ENCODE measurements around the gene TRA2A. TPM values are rescaled to one million over a fixed set of nuclear protein-coding genes. Genes with fewer than 3 reads are reported as not detected.
"Not testable (repeated sequence)": the region's sequence is repeated elsewhere in the genome, so short reads cannot be mapped to it uniquely, and the experiment has no call there.

The TRA2A gene
- total RNA-seq, 1 donor from 2014 or later = 103 TPM

DNA sequence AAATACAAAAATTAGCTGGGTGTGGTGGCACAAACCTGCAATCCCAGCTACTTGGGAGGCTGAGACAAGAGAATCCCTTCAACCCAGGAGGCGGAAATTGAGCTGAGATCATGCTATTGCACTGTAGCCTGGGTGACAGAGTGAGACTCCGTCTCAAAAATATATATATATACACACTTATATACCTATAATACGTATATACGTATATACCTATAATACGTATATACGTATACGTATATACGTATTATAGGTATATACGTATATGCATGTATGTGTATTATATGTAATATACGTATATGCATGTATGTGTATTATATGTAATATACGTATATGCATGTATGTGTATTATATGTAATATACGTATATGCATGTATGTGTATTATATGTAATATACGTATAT is 43.1 kb downstream of the TRA2A start:
- H3K36me3 Mint-ChIP-seq (ENCODE audit: low read depth); H3K27ac Mint-ChIP-seq; H3K9me3 Mint-ChIP-seq; intact Hi-C loops (cut with micrococcal nuclease); H3K4me3 Mint-ChIP-seq; DNase-seq (ENCODE audit: low spot score); H3K27me3 Mint-ChIP-seq (ENCODE audit: insufficient read depth); H3K4me1 Mint-ChIP-seq (ENCODE audit: low read depth): not testable (repeated sequence)

DNA sequence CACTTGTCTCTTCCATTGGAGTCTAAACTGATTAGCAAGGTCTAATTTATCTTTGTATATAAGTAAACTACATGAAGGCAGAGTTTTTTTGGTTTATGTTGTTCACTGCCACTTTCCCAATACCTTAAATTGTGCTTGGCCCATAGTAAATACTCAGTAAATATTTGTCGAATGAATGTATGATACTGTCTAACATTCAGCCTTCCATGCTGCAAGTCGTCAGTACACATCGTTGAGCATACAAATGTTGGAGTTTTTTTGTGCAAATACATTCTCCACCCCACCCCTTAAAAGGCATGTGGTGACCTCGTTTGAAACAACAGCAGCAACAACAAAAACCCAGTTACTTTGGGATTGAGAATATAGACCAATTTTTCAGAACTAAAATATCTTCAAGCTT is 44.1 kb downstream of the TRA2A start:
- peaks cover 2% of the 10 kb centered on the region for H3K27me3 Mint-ChIP-seq (ENCODE audit: insufficient read depth)
- no peak overlapping the region for H3K27ac Mint-ChIP-seq
- H3K4me1 Mint-ChIP-seq (ENCODE audit: low read depth) = peaks cover 4% of the 10 kb centered on the region
- no peak for DNase-seq (ENCODE audit: low spot score)
- peaks cover 3% of the 10 kb centered on the region for H3K36me3 Mint-ChIP-seq (ENCODE audit: low read depth)
- intact Hi-C loops (cut with micrococcal nuclease) = no loop called here
- H3K9me3 Mint-ChIP-seq = no peaks in the 10 kb centered on the region
- no peak overlapping the region for H3K4me3 Mint-ChIP-seq

DNA sequence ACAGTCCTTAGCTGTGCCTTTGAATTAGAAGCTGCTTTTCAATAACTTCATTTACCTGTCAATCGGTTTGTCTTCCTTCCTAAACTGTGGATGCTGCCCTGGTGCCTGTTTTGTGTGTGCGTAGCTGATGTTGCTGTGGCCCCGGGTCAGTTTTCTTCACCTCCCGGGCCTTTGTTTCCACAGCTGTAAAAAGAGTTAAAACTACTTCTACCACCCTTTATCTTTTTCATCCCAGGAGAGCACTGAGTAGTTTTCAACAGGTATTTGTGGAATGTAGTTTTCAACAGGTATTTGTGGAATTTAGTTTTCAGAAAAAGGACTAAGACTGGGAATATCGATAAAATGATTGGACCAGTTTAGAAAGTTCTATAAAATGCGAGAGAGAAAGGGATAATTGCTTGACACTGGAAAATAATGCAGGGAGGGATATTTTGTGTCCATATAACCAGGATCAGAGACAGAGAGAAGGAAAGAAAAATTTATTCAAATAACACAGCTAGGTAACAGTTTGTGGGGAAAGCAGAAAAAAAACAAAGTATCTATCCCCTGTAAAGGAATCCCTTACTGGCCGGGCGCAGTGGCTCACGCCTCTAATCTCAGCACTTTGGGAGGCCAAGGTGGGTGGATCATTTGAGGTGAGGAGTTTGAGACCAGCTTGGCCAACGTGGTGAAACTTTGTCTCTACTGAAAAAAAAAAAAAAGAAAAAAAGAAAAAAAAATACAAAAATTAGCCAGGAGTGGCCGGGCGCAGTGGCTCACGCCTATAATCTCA is 45.6 kb downstream of the TRA2A start:
- Mint-ChIP-seq H3K36me3 (ENCODE audit: low read depth) (peaks cover 3% of the 10 kb centered on the region), H3K9me3 (no peaks in the 10 kb centered on the region), H3K4me1 (ENCODE audit: low read depth) (peaks cover 4% of the 10 kb centered on the region), H3K27me3 (ENCODE audit: insufficient read depth) (peaks cover 12% of the 10 kb centered on the region), H3K27ac (no peak overlapping the region), H3K4me3 (no peak overlapping the region)
- intact Hi-C loops (cut with micrococcal nuclease) = no loop called here
- no peak for DNase-seq (ENCODE audit: low spot score)

DNA sequence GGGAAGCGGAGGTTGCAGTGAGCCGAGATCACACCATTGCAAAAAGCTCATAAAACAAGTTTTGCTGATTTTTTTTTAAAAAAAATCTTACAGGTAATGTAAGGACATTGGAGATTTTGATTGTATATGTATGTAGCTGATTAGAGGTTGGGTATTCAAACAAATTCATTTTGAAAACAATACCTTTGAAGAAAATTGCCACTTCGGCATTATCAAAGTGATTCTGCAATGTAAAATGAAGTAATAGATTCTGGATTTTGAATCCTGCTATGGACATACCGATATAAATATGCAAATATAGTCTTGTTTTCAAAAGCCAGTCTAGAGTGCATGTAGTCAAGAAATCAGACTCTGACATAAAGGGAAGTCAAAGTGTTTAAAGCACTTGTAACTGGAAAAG is 49.1 kb downstream of the TRA2A start:
- Mint-ChIP-seq H3K4me1 (ENCODE audit: low read depth) (no peaks in the 10 kb centered on the region), H3K27ac (no peak overlapping the region), H3K4me3 (no peak overlapping the region), H3K9me3 (no peaks in the 10 kb centered on the region), H3K27me3 (ENCODE audit: insufficient read depth) (peaks cover 30% of the 10 kb centered on the region), H3K36me3 (ENCODE audit: low read depth) (no peaks in the 10 kb centered on the region)
- DNase-seq (ENCODE audit: low spot score) = no peak
- intact Hi-C loops (cut with micrococcal nuclease) = no loop called here

DNA sequence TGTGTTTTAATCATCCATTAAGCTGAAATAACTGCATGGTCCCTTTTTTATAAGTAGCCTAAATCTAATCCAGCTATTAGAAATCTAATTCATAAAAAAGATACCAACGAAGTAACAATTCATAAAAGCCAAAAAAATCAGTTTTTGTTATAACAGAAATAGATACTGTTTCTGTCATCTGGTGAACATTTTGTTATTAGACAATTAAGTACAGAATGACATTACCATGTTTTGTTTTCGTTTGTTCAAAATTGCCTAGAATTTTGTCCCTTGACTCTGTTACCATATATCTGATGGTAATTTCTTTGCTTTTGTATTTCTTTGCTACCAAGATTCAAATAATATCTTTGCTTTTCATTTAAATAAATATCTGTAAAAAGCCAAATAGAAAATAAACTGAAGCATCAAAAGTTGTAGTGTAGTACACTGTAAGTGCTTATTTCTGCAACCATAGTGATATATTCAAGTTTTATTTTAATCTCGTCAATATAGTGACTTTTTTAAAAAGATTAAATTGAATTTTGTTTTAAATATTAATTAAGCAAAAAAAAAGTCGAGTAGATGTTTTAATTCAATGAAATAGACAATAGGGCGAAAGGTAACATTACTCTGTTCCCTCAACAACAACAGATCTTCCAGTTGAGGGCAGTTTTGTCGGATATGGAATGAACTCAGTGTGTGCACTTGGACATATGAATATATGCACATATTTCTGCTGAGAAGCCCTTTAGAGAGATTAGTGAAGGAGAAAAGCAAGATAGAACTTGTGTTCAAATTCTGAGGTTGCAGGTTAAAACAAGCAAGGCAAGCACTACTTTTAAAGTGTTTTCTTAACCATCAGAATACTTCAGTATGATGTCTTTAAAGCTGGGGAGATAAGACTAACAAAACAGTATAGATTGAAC is 53.6 kb downstream of the TRA2A start:
- Mint-ChIP-seq H3K36me3 (ENCODE audit: low read depth) (no peaks in the 10 kb centered on the region), H3K4me1 (ENCODE audit: low read depth) (peaks cover 13% of the 10 kb centered on the region), H3K9me3 (no peaks in the 10 kb centered on the region), H3K27ac (no peak overlapping the region), H3K27me3 (ENCODE audit: insufficient read depth) (peaks cover 61% of the 10 kb centered on the region), H3K4me3 (no peak overlapping the region)
- intact Hi-C loops (cut with micrococcal nuclease) = loop anchor here (10.0 kb wide), 1 partner anchor 653 kb away; the partner anchor contains the start of gene TOMM7
- no peak for DNase-seq (ENCODE audit: low spot score)

DNA sequence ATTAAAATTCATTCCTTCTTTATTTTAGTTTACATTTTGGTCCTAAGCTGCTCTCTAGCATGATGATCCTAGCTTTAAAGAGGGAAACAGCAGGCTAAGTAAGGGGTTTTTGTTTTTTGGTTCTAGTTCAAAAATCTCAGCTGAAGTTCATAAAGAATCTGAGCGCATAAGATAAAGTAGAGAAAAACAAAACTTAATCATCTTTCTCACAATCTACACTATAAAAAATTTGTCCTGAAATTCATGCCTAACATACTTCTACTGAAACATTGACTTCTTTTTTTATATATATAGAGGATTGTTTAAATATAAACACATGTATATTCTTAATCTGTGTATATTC is 54.7 kb downstream of the TRA2A start:
- H3K9me3 Mint-ChIP-seq = no peaks in the 10 kb centered on the region
- no peaks in the 10 kb centered on the region for H3K36me3 Mint-ChIP-seq (ENCODE audit: low read depth)
- no peak overlapping the region for H3K4me3 Mint-ChIP-seq
- no peak overlapping the region for H3K27ac Mint-ChIP-seq
- DNase-seq (ENCODE audit: low spot score) = no peak
- peaks cover 19% of the 10 kb centered on the region for H3K4me1 Mint-ChIP-seq (ENCODE audit: low read depth)
- H3K27me3 Mint-ChIP-seq (ENCODE audit: insufficient read depth) = peaks cover 61% of the 10 kb centered on the region
- intact Hi-C loops (cut with micrococcal nuclease) = loop anchor here (10.0 kb wide), 1 partner anchor 652 kb away; the partner anchor contains the start of gene TOMM7

DNA sequence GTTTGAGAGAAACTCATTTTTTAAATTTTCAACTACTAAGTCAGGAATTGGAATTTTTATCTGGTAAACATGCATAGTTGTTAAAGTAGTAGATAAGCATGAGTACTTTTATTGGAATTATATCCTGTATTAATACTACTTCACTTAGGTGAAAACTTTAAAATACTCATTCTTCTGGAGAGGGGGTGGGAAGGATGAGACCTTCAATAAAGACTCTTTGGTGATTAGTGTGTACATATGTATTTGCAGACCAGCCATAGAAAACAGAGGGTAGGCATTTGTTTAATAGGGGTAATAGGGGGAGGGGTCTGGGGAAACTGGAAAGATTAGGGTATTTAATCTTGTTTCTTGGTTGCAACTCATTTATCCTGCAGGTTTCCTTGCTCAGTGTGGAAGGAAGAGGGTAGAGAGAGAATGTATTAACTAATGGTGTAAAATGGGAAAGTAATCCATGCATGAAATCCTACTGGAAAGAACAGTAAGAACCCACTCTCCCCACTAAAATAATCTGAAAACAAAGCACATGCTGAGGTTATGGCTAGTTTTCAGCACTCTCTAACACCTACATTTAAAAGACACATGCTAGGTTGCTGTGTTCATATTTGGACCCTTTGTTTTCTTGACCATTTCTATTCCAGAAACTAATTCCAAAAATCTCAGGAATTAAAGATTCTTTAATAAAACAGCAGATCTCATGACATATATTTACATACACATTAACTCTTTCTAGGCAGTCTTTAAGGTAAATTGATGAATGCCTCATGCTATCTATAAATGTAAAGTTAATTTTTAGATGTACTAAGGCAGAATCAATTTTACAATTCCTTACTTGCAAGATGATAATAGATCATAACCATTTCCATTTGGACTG is 55.3 kb downstream of the TRA2A start:
- no peaks in the 10 kb centered on the region for H3K36me3 Mint-ChIP-seq (ENCODE audit: low read depth)

DNA sequence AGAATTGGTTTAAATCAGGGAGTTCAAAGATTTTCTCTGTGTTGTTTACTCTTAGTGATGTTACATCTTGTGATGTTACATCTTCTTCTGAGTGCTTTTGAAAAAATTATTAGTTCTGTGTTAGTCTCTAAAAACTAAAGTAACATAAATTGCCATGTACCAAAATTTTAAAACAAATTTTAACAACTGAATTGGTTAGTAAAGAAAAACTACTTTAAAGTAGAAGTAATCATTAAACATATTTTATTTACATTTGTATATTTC is 56.3 kb downstream of the TRA2A start:
- Mint-ChIP-seq H3K4me1 (ENCODE audit: low read depth) (peaks cover 32% of the 10 kb centered on the region), H3K27ac (no peak overlapping the region), H3K27me3 (ENCODE audit: insufficient read depth) (peaks cover 65% of the 10 kb centered on the region), H3K36me3 (ENCODE audit: low read depth) (no peaks in the 10 kb centered on the region), H3K4me3 (no peak overlapping the region), H3K9me3 (no peaks in the 10 kb centered on the region)
- DNase-seq (ENCODE audit: low spot score) = no peak
- intact Hi-C loops (cut with micrococcal nuclease) = loop anchor here (1.0 to 10.0 kb wide), 5 partner anchors 8 to 651 kb away; partner anchors contain the start of genes CCDC126 and TOMM7

More for the DNA sequence above, 55.3 kb downstream of the TRA2A start:
- DNase-seq (ENCODE audit: low spot score) = no peak
- Mint-ChIP-seq H3K27ac (no peak overlapping the region), H3K9me3 (no peaks in the 10 kb centered on the region), H3K4me3 (no peak overlapping the region), H3K27me3 (ENCODE audit: insufficient read depth) (peaks cover 65% of the 10 kb centered on the region), H3K4me1 (ENCODE audit: low read depth) (peaks cover 25% of the 10 kb centered on the region)
- intact Hi-C loops (cut with micrococcal nuclease) = loop anchor here (10.0 kb wide), 1 partner anchor 652 kb away; the partner anchor contains the start of gene TOMM7

DNA sequence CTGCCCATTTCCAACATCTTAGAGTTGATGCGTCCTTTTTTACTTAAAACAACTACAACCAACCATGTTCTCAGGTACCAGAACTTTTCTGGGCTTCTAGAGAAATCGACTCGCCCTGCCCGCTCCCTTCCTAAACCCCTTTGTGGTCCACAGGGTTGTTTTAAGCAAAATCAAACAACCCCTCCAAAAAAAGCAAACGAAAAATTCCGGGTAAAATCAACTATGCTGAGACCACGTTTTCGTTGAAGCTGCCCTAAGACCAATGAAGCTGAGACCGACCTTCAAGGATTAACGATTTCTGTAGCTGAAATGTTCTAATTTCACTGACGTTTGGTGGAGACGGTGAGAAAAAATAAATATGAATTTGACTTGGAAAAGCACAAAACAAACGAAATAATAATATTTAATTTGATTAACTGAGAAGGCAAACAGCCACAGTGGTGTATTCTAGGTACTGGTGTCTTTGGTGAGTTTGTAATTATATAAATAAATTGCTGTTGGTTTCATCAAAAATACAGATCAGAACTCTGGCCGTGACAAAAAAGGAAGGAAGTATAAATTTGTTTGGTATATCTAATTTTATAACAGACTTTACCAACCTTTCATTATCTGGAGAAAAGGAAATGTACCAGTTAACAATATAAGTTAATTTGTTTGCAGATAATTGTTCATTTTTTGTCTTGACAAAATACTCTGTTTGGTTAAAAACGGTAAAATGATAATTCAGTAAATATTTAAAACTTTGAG is 56.8 kb downstream of the TRA2A start:
- DNase-seq (ENCODE audit: low spot score) = no peak
- H3K4me3 Mint-ChIP-seq = peak overlapping the region; percentile 83
- intact Hi-C loops (cut with micrococcal nuclease) = loop anchor here (1.0 to 10.0 kb wide), 9 partner anchors 8 to 650 kb away; partner anchors contain the start of genes CCDC126, HYCC1, MALSU1 and TOMM7
- H3K27me3 Mint-ChIP-seq (ENCODE audit: insufficient read depth) = peaks cover 64% of the 10 kb centered on the region
- H3K4me1 Mint-ChIP-seq (ENCODE audit: low read depth) = peaks cover 37% of the 10 kb centered on the region
- no peaks in the 10 kb centered on the region for H3K36me3 Mint-ChIP-seq (ENCODE audit: low read depth)
- H3K27ac Mint-ChIP-seq = peak overlapping the region; percentile 57
- no peaks in the 10 kb centered on the region for H3K9me3 Mint-ChIP-seq

DNA sequence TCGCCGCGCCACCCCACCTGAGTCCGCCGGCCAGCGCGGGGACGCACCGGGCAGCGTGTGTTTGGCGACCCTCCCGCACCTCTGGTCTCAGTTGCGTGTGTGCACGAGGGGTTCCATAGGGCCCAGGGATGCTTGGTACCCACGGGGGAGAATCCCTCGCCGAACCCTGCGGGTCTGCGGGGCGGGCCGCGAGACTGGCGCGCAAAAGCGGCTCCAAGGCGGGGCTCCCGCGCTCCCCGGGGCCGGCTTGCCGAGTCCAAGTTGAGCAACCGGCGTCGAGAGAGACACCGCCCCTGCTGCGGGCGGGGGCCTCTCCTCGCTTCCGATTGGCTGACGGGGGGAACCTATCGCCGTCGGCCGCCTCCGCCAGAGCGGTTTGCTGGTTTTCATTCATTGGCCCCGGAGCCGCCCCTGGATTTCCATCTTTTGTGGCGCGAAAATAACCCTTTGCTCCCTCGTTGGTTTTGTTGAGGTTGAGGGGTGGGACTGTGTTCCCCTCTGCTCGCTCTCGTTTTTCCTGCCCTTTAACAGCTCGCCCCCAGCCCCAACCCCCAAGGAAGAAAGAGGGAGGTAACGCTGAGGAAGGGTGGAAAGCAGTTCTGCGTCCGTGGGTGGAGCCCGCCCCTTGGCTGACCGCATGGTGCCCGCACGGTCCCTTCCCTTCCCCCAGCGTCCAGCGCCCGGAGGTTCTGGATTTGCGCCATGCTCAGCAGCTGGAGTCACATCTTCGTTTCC is 57.5 kb downstream of the TRA2A start:
- Mint-ChIP-seq H3K27me3 (ENCODE audit: insufficient read depth) (peaks cover 63% of the 10 kb centered on the region), H3K27ac (peak overlapping the region; percentile 57), H3K4me3 (peak overlapping the region; percentile 83), H3K4me1 (ENCODE audit: low read depth) (peaks cover 39% of the 10 kb centered on the region), H3K36me3 (ENCODE audit: low read depth) (no peaks in the 10 kb centered on the region), H3K9me3 (no peaks in the 10 kb centered on the region)
- DNase-seq (ENCODE audit: low spot score) = peak; percentile 89
- intact Hi-C loops (cut with micrococcal nuclease) = loop anchor here (1.0 to 10.0 kb wide), 7 partner anchors 57 to 649 kb away; partner anchors contain the start of genes CCDC126, HYCC1, MALSU1 and TOMM7

DNA sequence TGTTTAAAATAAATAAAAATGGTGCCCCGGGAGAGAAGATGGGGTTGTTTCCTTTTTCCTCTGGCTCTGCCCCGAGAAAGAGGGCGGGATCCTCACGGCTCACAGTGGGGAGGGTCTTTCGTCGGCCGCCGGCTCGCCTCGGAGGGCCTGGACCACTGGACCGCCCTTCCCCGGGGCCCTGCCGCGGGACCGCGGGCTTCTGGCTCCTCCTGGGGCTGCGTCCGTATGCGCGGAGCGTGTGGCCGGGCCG is 58.0 kb downstream of the TRA2A start:
- DNase-seq (ENCODE audit: low spot score) = no peak
- intact Hi-C loops (cut with micrococcal nuclease) = loop anchor here (1.0 to 10.0 kb wide), 7 partner anchors 58 to 649 kb away; partner anchors contain the start of genes CCDC126, HYCC1, MALSU1 and TOMM7
- H3K36me3 Mint-ChIP-seq (ENCODE audit: low read depth) = no peaks in the 10 kb centered on the region
- H3K4me3 Mint-ChIP-seq = peak overlapping the region; percentile 83
- H3K9me3 Mint-ChIP-seq = no peaks in the 10 kb centered on the region
- peaks cover 39% of the 10 kb centered on the region for H3K4me1 Mint-ChIP-seq (ENCODE audit: low read depth)
- peaks cover 58% of the 10 kb centered on the region for H3K27me3 Mint-ChIP-seq (ENCODE audit: insufficient read depth)
- peak overlapping the region; percentile 61 for H3K27ac Mint-ChIP-seq

All from activated T-helper 1 cell treated with anti-CD3 and anti-CD28 coated beads, Interleukin-12 subunit alpha, Interleukin-12 subunit beta, Interleukin-2, Interleukin-4 antibody, amounts not matched to agents 30 ng/mL and 10 ng/mL and 1 ng/mL, durations not matched to agents 14 hours and 24 hours and 36 hours (primary cell).